Prostate gland (tissue), 2 donors: ENCODE measurements around the gene RPP21.

Experiments used
- POLR2AphosphoS5 ChIP-seq: sonication (generic); formaldehyde crosslinking; IDR thresholded peaks from one replicate; pipeline ENCODE4 v1.6.1; 2017; ENCODE audit warnings: antibody characterized with exemption
- TF ChIP-seq, protein P1 (sequence below), 4 experiments: fragments of 200-600 bp in 2 of 4; fragments of 450-650 bp in 2 of 4; sonication (generic) in 2 of 4; IDR thresholded peaks; 1 replicate in 3 of 4; 2 replicates in 1 of 4; pipeline ENCODE4 v1.5.1; 2016 to 2019; ENCODE audit warnings: antibody characterized with exemption in 4 of 4, mild to moderate bottlenecking in 2 of 4, moderate library complexity in 2 of 4

DNA sequence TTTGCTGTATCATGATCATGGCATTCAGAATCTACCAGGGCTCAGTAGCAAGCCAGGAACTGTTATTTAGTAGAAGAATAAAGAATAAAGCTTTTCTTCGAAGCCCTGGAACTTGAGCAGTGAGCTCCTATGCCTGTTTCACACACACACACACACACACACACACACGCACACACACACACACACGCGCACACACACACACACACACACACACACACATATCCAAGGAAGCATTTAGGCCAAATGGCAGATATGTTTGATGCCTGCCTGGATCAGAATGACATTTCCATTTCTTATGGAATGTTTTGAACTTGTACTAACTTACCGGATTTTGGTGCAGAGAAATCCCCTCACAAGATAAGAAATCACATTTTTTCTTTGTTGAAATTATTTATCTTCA, 35.5 kb downstream of the RPP21 start:
- TF ChIP-seq, protein P1, sequence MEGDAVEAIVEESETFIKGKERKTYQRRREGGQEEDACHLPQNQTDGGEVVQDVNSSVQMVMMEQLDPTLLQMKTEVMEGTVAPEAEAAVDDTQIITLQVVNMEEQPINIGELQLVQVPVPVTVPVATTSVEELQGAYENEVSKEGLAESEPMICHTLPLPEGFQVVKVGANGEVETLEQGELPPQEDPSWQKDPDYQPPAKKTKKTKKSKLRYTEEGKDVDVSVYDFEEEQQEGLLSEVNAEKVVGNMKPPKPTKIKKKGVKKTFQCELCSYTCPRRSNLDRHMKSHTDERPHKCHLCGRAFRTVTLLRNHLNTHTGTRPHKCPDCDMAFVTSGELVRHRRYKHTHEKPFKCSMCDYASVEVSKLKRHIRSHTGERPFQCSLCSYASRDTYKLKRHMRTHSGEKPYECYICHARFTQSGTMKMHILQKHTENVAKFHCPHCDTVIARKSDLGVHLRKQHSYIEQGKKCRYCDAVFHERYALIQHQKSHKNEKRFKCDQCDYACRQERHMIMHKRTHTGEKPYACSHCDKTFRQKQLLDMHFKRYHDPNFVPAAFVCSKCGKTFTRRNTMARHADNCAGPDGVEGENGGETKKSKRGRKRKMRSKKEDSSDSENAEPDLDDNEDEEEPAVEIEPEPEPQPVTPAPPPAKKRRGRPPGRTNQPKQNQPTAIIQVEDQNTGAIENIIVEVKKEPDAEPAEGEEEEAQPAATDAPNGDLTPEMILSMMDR (IDR thresholded peaks at IDR 0.05) = no peak
- no peak for TF ChIP-seq POLR2AphosphoS5
